ENCODE results near the gene ADAMTS6. TPM values are rescaled to one million over a fixed set of nuclear protein-coding genes. Genes with fewer than 3 reads are reported as not detected.

The ADAMTS6 gene
- total RNA-seq, 4 donors from 2014 or later: 2.6 to 25.2 (median 12.3) TPM

DNA sequence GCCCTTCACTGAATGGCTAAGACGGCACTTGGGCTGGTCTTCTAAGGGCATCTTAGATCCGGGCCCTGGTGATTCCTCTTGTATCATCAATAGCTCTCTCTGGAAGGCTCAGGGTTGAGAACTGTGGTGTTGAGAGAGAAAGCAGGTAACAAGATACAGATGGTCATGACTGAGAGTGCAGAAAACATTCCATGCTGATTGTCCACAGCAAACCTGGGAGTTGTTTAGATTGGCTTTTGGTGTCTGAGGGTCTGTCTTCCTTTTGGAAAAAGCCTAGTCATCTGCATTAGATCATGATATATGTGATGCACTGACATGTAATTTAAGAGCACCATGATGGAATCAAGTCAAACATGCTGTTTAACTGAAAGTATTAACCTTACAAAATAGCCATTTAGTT is 331.9 kb downstream of the ADAMTS6 start:
- no peak for ATAC-seq
- Histone ChIP-seq H3K27ac (no peak overlapping the region), H3K4me3 (no peak overlapping the region), H3K9me3 (no peaks in the 10 kb centered on the region), H3K36me3 (no peaks in the 10 kb centered on the region), H3K4me1 (no peaks in the 10 kb centered on the region), H3K27me3 (no peaks in the 10 kb centered on the region)
- WGBS, 2 donors (ENCODE audit: low coverage in 1 of 2): 72 to 93% methylated on average over 2 of the region's 2 CpGs
- no peak for TF ChIP-seq POLR2AphosphoS5 (IDR thresholded peaks at IDR 0.05)
- TF ChIP-seq EP300 (IDR thresholded peaks at IDR 0.05): no peak
- TF ChIP-seq CTCF (IDR thresholded peaks at IDR 0.05): no peak
- no peak for TF ChIP-seq POLR2A (IDR thresholded peaks at IDR 0.05)

GRCh38 chr5:65144136-65144871 is 337.4 kb downstream of the ADAMTS6 start:
- no peaks in the 10 kb centered on the region for H3K9me3 ChIP-seq
- no peaks in the 10 kb centered on the region for H3K27me3 ChIP-seq
- H3K36me3 ChIP-seq: no peaks in the 10 kb centered on the region
- peaks cover 0 to 17% (median 0%) of the 10 kb centered on the region in 3 donors for H3K4me1 ChIP-seq
- ATAC-seq: no peak
- TF ChIP-seq EP300 (IDR thresholded peaks at IDR 0.05) (no peak), POLR2A (IDR thresholded peaks at IDR 0.05) (no peak), POLR2AphosphoS5 (IDR thresholded peaks at IDR 0.05) (no peak), CTCF (IDR thresholded peaks at IDR 0.05) (no peak)
- H3K27ac ChIP-seq: no peak overlapping the region
- no peak overlapping the region for H3K4me3 ChIP-seq
- WGBS, 2 donors (ENCODE audit: low coverage in 1 of 2): 78 to 91% methylated on average over 3 to 7 of the region's 9 CpGs

DNA sequence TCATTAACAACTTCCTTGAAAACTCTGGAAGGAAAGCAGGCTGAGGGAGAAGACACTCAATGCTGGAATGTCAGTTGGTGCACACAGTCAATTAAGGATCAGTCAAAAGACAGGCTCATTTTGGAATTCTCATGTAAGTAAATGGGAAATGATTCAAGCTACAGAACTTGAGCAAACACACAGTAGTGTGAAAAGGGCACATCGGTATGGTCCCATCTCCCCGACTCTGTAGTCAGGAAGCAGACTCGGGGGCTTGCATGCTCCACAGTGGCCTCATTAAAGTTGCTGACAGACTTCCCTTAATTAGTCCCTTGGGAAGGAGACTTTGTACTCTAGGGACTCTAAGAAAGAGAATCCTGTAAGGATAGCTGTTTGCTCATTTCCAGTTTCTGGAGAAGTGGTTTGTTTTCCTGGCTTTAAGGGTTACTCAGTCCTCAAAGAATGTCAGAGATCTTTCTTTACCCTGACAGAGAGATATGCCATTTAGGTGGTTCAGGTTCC is 339.2 kb downstream of the ADAMTS6 start:
- Histone ChIP-seq H3K27ac (no peak overlapping the region), H3K4me3 (no peak overlapping the region), H3K27me3 (no peaks in the 10 kb centered on the region), H3K9me3 (no peaks in the 10 kb centered on the region), H3K4me1 (peaks cover 0 to 17% (median 0%) of the 10 kb centered on the region in 3 donors), H3K36me3 (no peaks in the 10 kb centered on the region)
- no peak for TF ChIP-seq EP300 (IDR thresholded peaks at IDR 0.05)
- no peak for TF ChIP-seq POLR2A (IDR thresholded peaks at IDR 0.05)
- TF ChIP-seq CTCF (IDR thresholded peaks at IDR 0.05): no peak
- TF ChIP-seq POLR2AphosphoS5 (IDR thresholded peaks at IDR 0.05): no peak
- ATAC-seq: no peak
- 60% methylated on average over 3 of the region's 3 CpGs; no CpG with 5 or more reads in 1 of the 2 donors for WGBS, 2 donors (ENCODE audit: low coverage in 1 of 2)

DNA sequence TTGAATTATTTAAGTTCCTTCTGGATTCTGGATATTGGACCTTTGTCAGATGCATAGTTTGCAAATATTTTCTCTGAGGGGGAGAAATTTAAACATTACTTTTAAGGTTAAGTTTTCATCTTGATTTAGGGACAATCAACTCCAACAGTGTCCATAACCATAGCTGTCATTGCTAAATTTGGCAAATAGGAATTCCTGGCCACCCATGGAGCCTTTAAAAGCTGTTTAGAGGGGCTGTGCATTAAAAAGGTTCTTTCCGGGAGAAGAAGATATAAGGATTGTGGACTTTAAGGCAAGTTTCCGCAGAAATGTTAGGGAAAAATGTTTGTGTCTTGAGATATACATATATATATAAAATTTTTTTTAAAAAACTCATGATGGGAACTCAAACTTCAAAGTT is 339.7 kb downstream of the ADAMTS6 start:
- ATAC-seq: no peak
- 78 to 81% methylated on average over 2 of the region's 2 CpGs for WGBS, 2 donors (ENCODE audit: low coverage in 1 of 2)

More for the DNA sequence above, 339.7 kb downstream of the ADAMTS6 start:
- Histone ChIP-seq H3K9me3 (no peaks in the 10 kb centered on the region), H3K27me3 (no peaks in the 10 kb centered on the region), H3K4me3 (no peak overlapping the region), H3K36me3 (no peaks in the 10 kb centered on the region), H3K4me1 (peaks cover 0 to 17% (median 0%) of the 10 kb centered on the region in 3 donors), H3K27ac (no peak overlapping the region)
- TF ChIP-seq EP300 (IDR thresholded peaks at IDR 0.05) (no peak), POLR2AphosphoS5 (IDR thresholded peaks at IDR 0.05) (no peak), POLR2A (IDR thresholded peaks at IDR 0.05) (no peak), CTCF (IDR thresholded peaks at IDR 0.05) (no peak)
